Kidney epithelial cell (primary cell): ENCODE measurements around the gene CPB2. TPM values are rescaled to one million over a fixed set of nuclear protein-coding genes. Genes with fewer than 3 reads are reported as not detected.

Experiments used
- DNase-seq: peaks from one replicate; pipeline ENCODE4 v3.0.0-alpha.2; 2010; ENCODE audit warnings: low read depth
- H3K27me3 ChIP-seq: 2 replicates; pipeline ENCODE4 v1.6.0; 2011; ENCODE audit warnings: low read length; ENCODE audit not compliant: control insufficient read depth, insufficient read depth
- H3K36me3 ChIP-seq: 2 replicates; pipeline ENCODE4 v1.5.1; 2011; ENCODE audit warnings: low read length; ENCODE audit not compliant: control insufficient read depth, insufficient read depth
- H3K4me3 ChIP-seq: 2 replicates; pipeline ENCODE4 v1.5.1; 2011; ENCODE audit warnings: low read depth, mild to moderate bottlenecking, control low read depth, low read length
- CTCF ChIP-seq: IDR thresholded peaks from 2 replicates; pipeline ENCODE4 v1.5.1; 2011; ENCODE audit warnings: mild to moderate bottlenecking, moderate library complexity, low read length, control low read depth, inconsistent platforms; ENCODE audit not compliant: insufficient read depth, poor library complexity, severe bottlenecking
- total RNA-seq: library from RNA; depleted of rRNA; stranded (reverse); fragments of >200 nt; gene quantifications from 2 replicates; pipeline ENCODE4 v1.2.3, GENCODE V29; 2015

CPB2 gene
- total RNA-seq, 1 donor from 2014 or later = not detected

GRCh38 chr13:46039411-46040182 lies 65.2 kb downstream of the CPB2 start:
- no peaks in the 10 kb centered on the region for H3K27me3 ChIP-seq
- peaks cover 1% of the 10 kb centered on the region for H3K36me3 ChIP-seq
- no peak for TF ChIP-seq CTCF
- DNase-seq = no peak
- no peak overlapping the region for H3K4me3 ChIP-seq

DNA sequence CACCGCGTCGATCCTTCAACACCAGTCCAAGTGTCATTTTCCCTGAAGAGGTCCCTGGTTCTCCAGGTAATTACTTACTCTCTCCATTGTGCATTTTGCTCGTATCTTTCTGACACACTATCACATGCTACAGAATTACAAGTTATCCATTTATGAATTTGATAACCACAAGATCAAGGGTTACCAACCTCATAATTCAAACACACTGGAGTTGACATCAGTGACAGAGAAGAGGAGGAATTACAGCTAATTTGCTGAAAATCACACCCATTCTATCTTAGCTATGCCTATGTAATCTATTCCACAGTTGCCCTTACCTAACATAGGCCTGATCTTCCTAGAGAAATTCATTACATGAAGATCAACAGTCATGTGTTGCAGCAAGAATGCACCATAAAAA lies 66.5 kb downstream of the CPB2 start:
- Histone ChIP-seq H3K36me3 (peaks cover 1% of the 10 kb centered on the region), H3K4me3 (no peak overlapping the region), H3K27me3 (no peaks in the 10 kb centered on the region)
- DNase-seq = no peak
- no peak for TF ChIP-seq CTCF

DNA sequence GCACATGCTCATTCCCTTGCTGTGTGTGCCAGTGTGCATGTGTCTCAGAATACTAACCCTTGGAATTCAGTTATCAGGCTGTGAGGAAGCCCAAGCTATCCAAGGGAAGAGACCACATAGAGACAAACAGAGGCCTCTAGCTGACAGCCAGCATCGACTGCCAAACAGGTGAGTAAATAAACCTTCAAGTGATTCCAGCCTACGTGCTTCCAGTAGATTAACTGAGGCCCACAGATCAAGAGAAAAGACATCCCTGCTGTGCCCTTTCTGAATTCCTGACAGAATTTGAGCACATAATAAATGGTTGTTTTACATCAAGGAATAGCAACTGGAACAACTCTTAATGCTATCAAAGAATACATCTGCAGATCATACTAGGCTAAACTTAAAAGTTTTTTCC lies 69.8 kb downstream of the CPB2 start:
- DNase-seq = no peak
- H3K36me3 ChIP-seq = peaks cover 1% of the 10 kb centered on the region
- TF ChIP-seq CTCF = no peak
- no peaks in the 10 kb centered on the region for H3K27me3 ChIP-seq
- no peak overlapping the region for H3K4me3 ChIP-seq

DNA sequence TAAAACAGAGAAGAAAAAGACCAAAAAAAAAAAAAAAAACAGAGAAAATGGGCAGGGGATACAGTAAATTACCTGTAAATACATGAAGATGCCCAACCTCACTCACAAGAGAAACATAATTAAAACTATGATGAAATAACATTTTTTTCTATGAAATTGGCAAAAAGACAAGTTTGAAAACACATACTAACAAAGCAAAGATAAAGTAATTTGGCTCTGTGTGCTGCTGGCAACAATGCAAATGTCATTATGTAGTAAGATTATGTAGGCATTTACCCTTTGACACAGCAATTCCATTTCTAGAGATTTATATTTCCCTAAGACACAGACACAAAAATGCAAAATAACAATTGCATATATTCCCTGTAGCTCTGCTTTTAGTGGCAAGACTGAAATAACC lies 72.5 kb downstream of the CPB2 start:
- no peak for DNase-seq
- no peaks in the 10 kb centered on the region for H3K27me3 ChIP-seq
- no peak overlapping the region for H3K4me3 ChIP-seq
- H3K36me3 ChIP-seq = peaks cover 1% of the 10 kb centered on the region
- no peak for TF ChIP-seq CTCF

DNA sequence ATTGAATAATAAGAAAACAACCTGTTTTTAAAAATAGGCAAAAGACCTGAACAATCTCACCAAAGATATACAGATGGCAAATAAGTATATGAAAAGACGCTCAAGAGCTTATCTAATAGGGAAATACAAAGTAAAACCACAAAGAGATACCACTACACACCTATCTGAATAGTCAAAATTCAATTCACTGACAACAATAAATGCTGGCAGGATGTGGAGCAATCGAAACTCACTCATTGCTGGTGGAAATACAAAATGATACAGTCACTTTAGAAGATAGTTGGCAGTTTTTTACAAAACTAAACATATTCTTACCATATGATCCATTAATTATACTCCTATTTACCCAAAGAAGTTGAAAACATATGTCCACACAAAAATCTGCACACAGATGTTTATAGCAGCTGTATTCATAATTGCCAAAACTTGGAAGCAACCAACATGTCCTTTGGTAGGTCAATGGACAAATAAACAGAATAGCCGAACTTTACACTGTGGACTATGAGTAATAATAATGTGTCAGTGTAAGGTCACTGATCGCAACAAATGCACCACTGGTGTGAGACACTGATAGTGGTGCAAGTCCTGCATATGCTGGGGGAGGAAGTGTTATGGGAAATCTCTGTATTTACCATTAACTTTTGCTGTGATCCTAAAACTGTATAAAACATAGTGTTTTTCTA lies 73.1 kb downstream of the CPB2 start:
- Histone ChIP-seq H3K27me3 (no peaks in the 10 kb centered on the region), H3K36me3 (peaks cover 1% of the 10 kb centered on the region), H3K4me3 (no peak overlapping the region)
- no peak for DNase-seq
- TF ChIP-seq CTCF = no peak

GRCh38 chr13:46025157-46025556 lies 79.7 kb downstream of the CPB2 start:
- no peak for TF ChIP-seq CTCF
- H3K4me3 ChIP-seq = no peak overlapping the region
- no peaks in the 10 kb centered on the region for H3K27me3 ChIP-seq
- H3K36me3 ChIP-seq = no peaks in the 10 kb centered on the region
- no peak for DNase-seq
